GM12864 (cell line): ENCODE measurements around the gene SELP.
"Not testable (repeated sequence)": the region's sequence is repeated elsewhere in the genome, so short reads cannot be mapped to it uniquely, and the experiment has no call there.

Experiments used
- DNase-seq: peaks from one replicate; pipeline ENCODE4 v3.0.0-alpha.2; 2011; ENCODE audit warnings: low read depth
- H3K4me3 ChIP-seq: 2 replicates; pipeline ENCODE4 v1.5.1; 2011; ENCODE audit warnings: mild to moderate bottlenecking, low read depth, low read length, control low read depth
- CTCF ChIP-seq: IDR thresholded peaks from 2 replicates; pipeline ENCODE4 v1.5.1; 2011; ENCODE audit warnings: low read depth, mild to moderate bottlenecking, moderate library complexity, low read length, control low read depth, inconsistent platforms; ENCODE audit errors: missing control alignments

SELP gene

GRCh38 chr1:169630006-169630405 lies at the start of gene SELP:
SELP (minus strand) TSS chr1:169630124; CDS start chr1:169630074, 50 bp downstream.
- H3K4me3 ChIP-seq: no peak within 1 kb of the TSS
- TF ChIP-seq CTCF: no peak
- no peak for DNase-seq

GRCh38 chr1:169679692-169680091 lies 49.8 kb upstream of the SELP start:
- no peak for TF ChIP-seq CTCF
- DNase-seq: no peak
- no peak overlapping the region for H3K4me3 ChIP-seq

GRCh38 chr1:169676001-169676400 lies 46.1 kb upstream of the SELP start:
- TF ChIP-seq CTCF: no peak
- no peak for DNase-seq
- H3K4me3 ChIP-seq: no peak overlapping the region

GRCh38 chr1:169670836-169671235 lies 40.9 kb upstream of the SELP start:
- H3K4me3 ChIP-seq: no peak overlapping the region
- TF ChIP-seq CTCF: no peak
- no peak for DNase-seq

GRCh38 chr1:169670244-169670643 lies 40.3 kb upstream of the SELP start:
- DNase-seq, H3K4me3 ChIP-seq: not testable (repeated sequence)

GRCh38 chr1:169667699-169668596 lies 38.0 kb upstream of the SELP start:
- not testable (repeated sequence) for H3K4me3 ChIP-seq, DNase-seq

- not testable (repeated sequence) for H3K4me3 ChIP-seq, DNase-seq
Measured at GRCh38 chr1:169667227-169667639, 37.3 kb upstream of the SELP start.

GRCh38 chr1:169662680-169663079 lies 32.8 kb upstream of the SELP start:
- DNase-seq, H3K4me3 ChIP-seq: not testable (repeated sequence)

- H3K4me3 ChIP-seq, DNase-seq: not testable (repeated sequence)
Measured at GRCh38 chr1:169661066-169661465, 31.1 kb upstream of the SELP start.

- H3K4me3 ChIP-seq, DNase-seq: not testable (repeated sequence)
Measured at GRCh38 chr1:169658777-169659176, 28.9 kb upstream of the SELP start.
